ENCODE data around the gene TMEM229B.

DNA sequence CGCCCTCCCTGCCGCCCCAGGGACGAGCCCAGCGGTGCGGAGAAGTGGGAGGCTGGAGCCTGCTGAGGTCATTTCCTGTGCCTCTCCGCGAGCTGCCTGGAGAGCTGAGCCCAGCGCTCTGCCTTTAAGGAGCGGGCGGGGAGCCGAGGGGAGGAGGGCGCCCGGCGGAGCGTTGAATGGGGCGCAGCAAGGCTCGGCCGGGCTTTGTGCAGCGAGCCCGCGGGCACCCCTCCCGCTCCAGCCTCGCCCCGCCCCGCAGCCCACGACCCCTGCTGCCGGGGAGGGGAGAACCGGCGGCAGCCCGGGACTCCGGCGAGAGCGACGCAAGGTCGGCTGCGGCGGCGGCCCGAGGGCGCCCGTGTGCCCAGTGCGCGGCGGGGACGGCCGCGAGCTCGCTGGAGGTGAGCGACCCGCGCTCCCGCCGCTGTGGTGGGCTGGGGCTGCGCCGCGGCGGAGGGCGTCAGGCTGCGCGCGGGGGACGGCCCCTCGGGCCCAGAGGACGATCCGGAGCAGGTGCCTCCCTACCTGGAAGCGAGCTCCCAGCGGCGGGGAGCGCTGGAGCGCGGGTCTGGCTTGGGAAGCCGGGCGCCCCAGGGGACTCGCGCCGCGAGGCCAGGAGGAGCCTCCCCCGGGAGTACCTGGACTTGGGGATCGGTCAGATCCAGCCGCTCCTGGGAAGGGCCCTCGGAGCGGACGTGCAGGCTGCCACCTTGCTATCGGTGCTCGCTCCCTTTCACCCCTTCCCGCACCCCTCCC lies 44.7 kb upstream of the TMEM229B start, which contains the start of gene PLEKHH1:
- TF ChIP-seq TAF1 (IDR thresholded peaks at IDR 0.05; ENCODE audit: borderline replicate concordance, low read depth, low read length) (no peak), RAD21 (IDR thresholded peaks at IDR 0.05; ENCODE audit: low read length) (no peak), JUND (IDR thresholded peaks at IDR 0.05) (no peak), ELF1 (IDR thresholded peaks at IDR 0.05) (no peak), FOSL2 (IDR thresholded peaks at IDR 0.05; ENCODE audit: borderline replicate concordance, low read depth) (no peak), TCF12 (IDR thresholded peaks at IDR 0.05) (no peak)
- TF ChIP-seq, protein P1, sequence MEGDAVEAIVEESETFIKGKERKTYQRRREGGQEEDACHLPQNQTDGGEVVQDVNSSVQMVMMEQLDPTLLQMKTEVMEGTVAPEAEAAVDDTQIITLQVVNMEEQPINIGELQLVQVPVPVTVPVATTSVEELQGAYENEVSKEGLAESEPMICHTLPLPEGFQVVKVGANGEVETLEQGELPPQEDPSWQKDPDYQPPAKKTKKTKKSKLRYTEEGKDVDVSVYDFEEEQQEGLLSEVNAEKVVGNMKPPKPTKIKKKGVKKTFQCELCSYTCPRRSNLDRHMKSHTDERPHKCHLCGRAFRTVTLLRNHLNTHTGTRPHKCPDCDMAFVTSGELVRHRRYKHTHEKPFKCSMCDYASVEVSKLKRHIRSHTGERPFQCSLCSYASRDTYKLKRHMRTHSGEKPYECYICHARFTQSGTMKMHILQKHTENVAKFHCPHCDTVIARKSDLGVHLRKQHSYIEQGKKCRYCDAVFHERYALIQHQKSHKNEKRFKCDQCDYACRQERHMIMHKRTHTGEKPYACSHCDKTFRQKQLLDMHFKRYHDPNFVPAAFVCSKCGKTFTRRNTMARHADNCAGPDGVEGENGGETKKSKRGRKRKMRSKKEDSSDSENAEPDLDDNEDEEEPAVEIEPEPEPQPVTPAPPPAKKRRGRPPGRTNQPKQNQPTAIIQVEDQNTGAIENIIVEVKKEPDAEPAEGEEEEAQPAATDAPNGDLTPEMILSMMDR (IDR thresholded peaks at IDR 0.05) = no peak
- TF ChIP-seq, protein P2, sequence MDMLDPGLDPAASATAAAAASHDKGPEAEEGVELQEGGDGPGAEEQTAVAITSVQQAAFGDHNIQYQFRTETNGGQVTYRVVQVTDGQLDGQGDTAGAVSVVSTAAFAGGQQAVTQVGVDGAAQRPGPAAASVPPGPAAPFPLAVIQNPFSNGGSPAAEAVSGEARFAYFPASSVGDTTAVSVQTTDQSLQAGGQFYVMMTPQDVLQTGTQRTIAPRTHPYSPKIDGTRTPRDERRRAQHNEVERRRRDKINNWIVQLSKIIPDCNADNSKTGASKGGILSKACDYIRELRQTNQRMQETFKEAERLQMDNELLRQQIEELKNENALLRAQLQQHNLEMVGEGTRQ (IDR thresholded peaks at IDR 0.05; ENCODE audit: borderline replicate concordance, low read depth, low read length) = no peak

Measured in SK-N-SH (cell line).